ENCODE data around the gene TADA1.

- TF ChIP-seq CTCF (IDR thresholded peaks at IDR 0.05): no peak
- TF ChIP-seq POLR2A (IDR thresholded peaks at IDR 0.05): no peak
Observed at GRCh38 chr1:166905136-166905535, 29.1 kb upstream of the TADA1 start.
